Vagina (tissue), 2 donors: Measurements from ENCODE around the gene SCAMP3. TPM values are rescaled to one million over a fixed set of nuclear protein-coding genes. Genes with fewer than 3 reads are reported as not detected.

Source experiments
- DNase-seq, 2 donors: peaks; one replicate each; pipeline ENCODE4 v3.0.0-alpha.2; 2017; ENCODE audit errors: extremely low spot score in 2 of 2
- H3K27ac ChIP-seq: fragments of 200-600 bp; sonication (generic); one replicate; pipeline ENCODE4 v1.5.1; 2019
- H3K27me3 ChIP-seq: fragments of 200-600 bp; sonication (generic); one replicate; pipeline ENCODE4 v1.5.1; 2019
- H3K36me3 ChIP-seq, 2 donors: fragments of 200-600 bp; sonication (generic); one replicate each; pipeline ENCODE4 v1.5.1; 2017 to 2019
- H3K4me1 ChIP-seq: fragments of 200-600 bp; sonication (generic); one replicate; pipeline ENCODE4 v1.5.1; 2019
- H3K4me3 ChIP-seq, 2 donors: fragments of 200-600 bp; sonication (generic); 1 replicate in 1 of 2; 2 replicates in 1 of 2; pipeline ENCODE4 v1.5.1; 2016 to 2019
- H3K9me3 ChIP-seq: fragments of 200-600 bp; sonication (generic); one replicate; pipeline ENCODE4 v1.5.1; 2019
- POLR2A ChIP-seq, 2 donors: fragments of 450-650 bp; IDR thresholded peaks; one replicate each; pipeline ENCODE4 v1.6.1; 2017; ENCODE audit warnings: antibody characterized with exemption in 2 of 2, mild to moderate bottlenecking in 2 of 2, moderate library complexity in 2 of 2
- POLR2AphosphoS5 ChIP-seq, 2 donors: sonication (generic); formaldehyde crosslinking; IDR thresholded peaks; one replicate each; pipeline ENCODE4 v1.9.0; 2017; ENCODE audit warnings: antibody characterized with exemption in 2 of 2, mild to moderate bottlenecking in 2 of 2, low read depth in 1 of 2; ENCODE audit not compliant: insufficient read depth in 1 of 2
- intact Hi-C: fragments of 100-400 bp; cut with DNase I; formaldehyde crosslinking; loops from one replicate; pipeline ENCODE4 v1.15.1; 2023
- total RNA-seq: library from RNA; depleted of rRNA; stranded (reverse); fragments of >200 nt; gene quantifications from one replicate; pipeline ENCODE4 v1.2.3, GENCODE V29; 2016
- TF ChIP-seq, protein P1 (sequence below), 3 experiments: fragments of 450-650 bp in 2 of 3; fragments of 200-600 bp in 1 of 3; sonication (generic) in 1 of 3; IDR thresholded peaks; one replicate each; pipeline ENCODE4 v1.5.1; 2017 to 2019; ENCODE audit warnings: antibody characterized with exemption in 3 of 3, mild to moderate bottlenecking in 2 of 3, moderate library complexity in 2 of 3

Gene SCAMP3
- total RNA-seq, 1 donor from 2014 or later, result 44.7 TPM

DNA sequence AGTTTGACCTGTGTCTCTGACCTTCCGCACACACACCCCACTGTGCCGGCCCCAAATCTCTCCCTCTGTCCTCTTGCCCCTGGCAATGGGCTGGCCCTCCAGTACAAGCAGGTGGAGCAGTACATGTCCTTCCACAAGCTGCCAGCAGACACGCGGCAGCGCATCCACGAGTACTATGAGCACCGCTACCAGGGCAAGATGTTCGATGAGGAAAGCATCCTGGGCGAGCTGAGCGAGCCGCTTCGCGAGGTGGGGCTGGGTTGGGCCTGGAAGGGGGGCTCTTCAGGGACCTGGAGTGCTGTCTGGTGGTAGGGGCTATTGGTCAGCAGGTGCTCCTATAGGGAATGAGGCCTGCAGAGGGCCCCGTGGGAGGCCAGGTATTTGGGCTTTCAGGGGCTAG lies 22.9 kb upstream of the SCAMP3 start:
- TF ChIP-seq POLR2AphosphoS5 (IDR thresholded peaks at IDR 0.05; ENCODE audit: insufficient read depth in 1 of 2, low read depth in 1 of 2) (no peak), POLR2A (IDR thresholded peaks at IDR 0.05) (no peak)
- TF ChIP-seq, protein P1, sequence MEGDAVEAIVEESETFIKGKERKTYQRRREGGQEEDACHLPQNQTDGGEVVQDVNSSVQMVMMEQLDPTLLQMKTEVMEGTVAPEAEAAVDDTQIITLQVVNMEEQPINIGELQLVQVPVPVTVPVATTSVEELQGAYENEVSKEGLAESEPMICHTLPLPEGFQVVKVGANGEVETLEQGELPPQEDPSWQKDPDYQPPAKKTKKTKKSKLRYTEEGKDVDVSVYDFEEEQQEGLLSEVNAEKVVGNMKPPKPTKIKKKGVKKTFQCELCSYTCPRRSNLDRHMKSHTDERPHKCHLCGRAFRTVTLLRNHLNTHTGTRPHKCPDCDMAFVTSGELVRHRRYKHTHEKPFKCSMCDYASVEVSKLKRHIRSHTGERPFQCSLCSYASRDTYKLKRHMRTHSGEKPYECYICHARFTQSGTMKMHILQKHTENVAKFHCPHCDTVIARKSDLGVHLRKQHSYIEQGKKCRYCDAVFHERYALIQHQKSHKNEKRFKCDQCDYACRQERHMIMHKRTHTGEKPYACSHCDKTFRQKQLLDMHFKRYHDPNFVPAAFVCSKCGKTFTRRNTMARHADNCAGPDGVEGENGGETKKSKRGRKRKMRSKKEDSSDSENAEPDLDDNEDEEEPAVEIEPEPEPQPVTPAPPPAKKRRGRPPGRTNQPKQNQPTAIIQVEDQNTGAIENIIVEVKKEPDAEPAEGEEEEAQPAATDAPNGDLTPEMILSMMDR (IDR thresholded peaks at IDR 0.05), result no peak

DNA sequence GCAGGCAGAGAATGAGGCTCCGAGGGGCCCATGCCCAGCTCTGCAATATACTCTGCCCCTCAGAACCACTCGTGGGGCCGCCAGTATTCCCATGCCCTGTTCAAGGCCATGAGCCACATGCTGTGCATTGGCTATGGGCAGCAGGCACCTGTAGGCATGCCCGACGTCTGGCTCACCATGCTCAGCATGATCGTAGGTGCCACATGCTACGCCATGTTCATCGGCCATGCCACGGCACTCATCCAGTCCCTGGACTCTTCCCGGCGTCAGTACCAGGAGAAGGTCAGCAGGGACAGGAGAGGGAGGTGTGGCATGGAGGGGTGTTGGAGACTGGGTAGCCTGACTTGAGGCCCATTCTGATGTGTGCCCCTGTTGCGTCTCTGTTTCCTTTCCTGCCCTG lies 22.3 kb upstream of the SCAMP3 start:
- intact Hi-C loops, result no loop called here
- no peak for DNase-seq
- Histone ChIP-seq H3K27ac (no peak overlapping the region), H3K36me3 (peaks cover 0 to 5% of the 10 kb centered on the region in 2 donors), H3K27me3 (no peaks in the 10 kb centered on the region), H3K4me3 (no peak overlapping the region), H3K4me1 (no peaks in the 10 kb centered on the region), H3K9me3 (no peaks in the 10 kb centered on the region)
- no peak for TF ChIP-seq POLR2A (IDR thresholded peaks at IDR 0.05)
- TF ChIP-seq, protein P1 (IDR thresholded peaks at IDR 0.05), result no peak
- no peak for TF ChIP-seq POLR2AphosphoS5 (IDR thresholded peaks at IDR 0.05; ENCODE audit: insufficient read depth in 1 of 2, low read depth in 1 of 2)

More for the DNA sequence above, 22.9 kb upstream of the SCAMP3 start:
- Histone ChIP-seq H3K27me3 (no peaks in the 10 kb centered on the region), H3K4me1 (no peaks in the 10 kb centered on the region), H3K27ac (no peak overlapping the region), H3K4me3 (no peak overlapping the region), H3K9me3 (no peaks in the 10 kb centered on the region), H3K36me3 (peaks cover 0 to 5% of the 10 kb centered on the region in 2 donors)
- DNase-seq, result no peak
- intact Hi-C loops, result no loop called here

DNA sequence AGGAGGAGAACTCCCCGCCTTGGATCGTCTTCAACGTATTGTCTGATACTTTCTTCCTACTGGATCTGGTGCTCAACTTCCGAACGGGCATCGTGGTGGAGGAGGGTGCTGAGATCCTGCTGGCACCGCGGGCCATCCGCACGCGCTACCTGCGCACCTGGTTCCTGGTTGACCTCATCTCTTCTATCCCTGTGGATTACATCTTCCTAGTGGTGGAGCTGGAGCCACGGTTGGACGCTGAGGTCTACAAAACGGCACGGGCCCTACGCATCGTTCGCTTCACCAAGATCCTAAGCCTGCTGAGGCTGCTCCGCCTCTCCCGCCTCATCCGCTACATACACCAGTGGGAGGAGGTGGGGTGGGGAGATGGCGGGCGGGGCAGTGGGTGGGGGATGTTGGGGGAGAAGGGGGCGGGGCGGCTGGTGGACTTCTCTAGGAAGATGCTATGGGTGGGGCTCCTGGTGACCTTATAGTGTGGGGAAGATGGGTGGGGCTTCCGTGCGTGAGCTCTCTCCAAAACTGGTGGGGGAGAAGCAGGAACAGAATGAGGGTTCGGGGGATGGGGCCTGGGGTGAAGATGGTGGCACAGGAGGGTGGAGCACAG lies 20.4 kb upstream of the SCAMP3 start:
- Histone ChIP-seq H3K27me3 (no peaks in the 10 kb centered on the region), H3K27ac (no peak overlapping the region), H3K4me3 (no peak overlapping the region), H3K9me3 (no peaks in the 10 kb centered on the region), H3K4me1 (peaks cover 17% of the 10 kb centered on the region), H3K36me3 (no peaks in the 10 kb centered on the region)
- TF ChIP-seq POLR2AphosphoS5 (IDR thresholded peaks at IDR 0.05; ENCODE audit: insufficient read depth in 1 of 2, low read depth in 1 of 2), result no peak
- no peak for TF ChIP-seq POLR2A (IDR thresholded peaks at IDR 0.05)
- TF ChIP-seq, protein P1 (IDR thresholded peaks at IDR 0.05), result no peak
- no peak for DNase-seq
- intact Hi-C loops, result no loop called here

DNA sequence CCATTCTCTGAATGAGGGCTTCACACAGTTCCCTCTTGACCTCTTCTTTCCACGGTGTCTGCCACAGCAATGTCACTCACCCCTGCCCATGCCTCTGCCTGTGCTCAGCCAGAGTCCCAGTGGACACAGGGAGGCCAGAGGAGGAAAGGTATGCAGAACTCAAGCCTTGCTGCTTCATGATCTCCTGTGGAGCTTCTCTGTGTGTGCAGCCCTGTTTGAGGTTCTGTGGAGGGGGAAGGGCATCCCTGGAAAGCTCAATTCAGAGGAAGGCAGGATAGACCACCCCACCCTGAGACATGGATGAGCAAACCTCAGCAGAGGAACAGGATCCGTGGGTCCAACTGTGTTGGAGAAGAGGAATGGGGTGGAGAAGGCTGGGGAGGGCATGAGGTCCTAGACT lies 17.1 kb upstream of the SCAMP3 start:
- TF ChIP-seq, protein P1 (IDR thresholded peaks at IDR 0.05), result no peak
- TF ChIP-seq POLR2AphosphoS5 (IDR thresholded peaks at IDR 0.05; ENCODE audit: insufficient read depth in 1 of 2, low read depth in 1 of 2) (no peak), POLR2A (IDR thresholded peaks at IDR 0.05) (no peak)
- Histone ChIP-seq H3K27ac (no peak overlapping the region), H3K36me3 (no peaks in the 10 kb centered on the region), H3K9me3 (no peaks in the 10 kb centered on the region), H3K4me3 (no peak overlapping the region), H3K4me1 (peaks cover 17% of the 10 kb centered on the region), H3K27me3 (no peaks in the 10 kb centered on the region)
- no peak for DNase-seq
- intact Hi-C loops, result loop anchor here (5.0 kb wide), 1 partner anchor 43 kb away; the partner anchor contains the start of gene RUSC1

DNA sequence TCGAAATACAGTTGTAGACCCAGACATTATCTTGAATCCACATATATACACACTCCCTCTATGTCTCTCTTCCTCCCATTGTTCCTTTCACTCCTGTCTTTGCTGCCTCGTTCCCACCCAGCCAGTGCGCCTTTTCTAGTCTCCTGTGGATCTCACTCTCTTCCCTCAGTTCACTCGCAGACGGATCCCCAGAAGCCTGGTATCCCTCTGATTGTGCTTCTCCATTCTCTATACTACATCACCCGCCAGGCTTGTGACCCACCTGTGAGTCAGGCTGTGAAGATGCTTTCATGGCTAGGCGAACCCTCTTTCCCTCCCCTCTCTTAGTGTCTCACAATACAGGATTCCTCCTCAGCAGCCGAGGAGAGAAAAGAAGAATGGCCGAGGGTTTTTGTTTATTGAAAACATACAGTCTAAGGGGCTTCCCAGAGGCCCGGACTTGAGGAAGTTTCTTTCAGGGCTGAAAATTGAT lies 16.6 kb upstream of the SCAMP3 start:
- no peak for DNase-seq
- TF ChIP-seq, protein P1 (IDR thresholded peaks at IDR 0.05), result no peak
- TF ChIP-seq POLR2AphosphoS5 (IDR thresholded peaks at IDR 0.05; ENCODE audit: insufficient read depth in 1 of 2, low read depth in 1 of 2), result no peak
- Histone ChIP-seq H3K9me3 (no peaks in the 10 kb centered on the region), H3K27ac (no peak overlapping the region), H3K27me3 (no peaks in the 10 kb centered on the region), H3K4me1 (peaks cover 20% of the 10 kb centered on the region), H3K36me3 (no peaks in the 10 kb centered on the region), H3K4me3 (no peak overlapping the region)
- intact Hi-C loops, result loop anchor here (5.0 kb wide), 1 partner anchor 44 kb away; the partner anchor contains the start of gene RUSC1
